IPS-18c (cell line): ENCODE data around the gene PXT1.
"Not testable (repeated sequence)": the region's sequence is repeated elsewhere in the genome, so short reads cannot be mapped to it uniquely, and the experiment has no call there.

ENCODE experiments used
- H3K4me3 ChIP-seq: 2 replicates; pipeline ENCODE4 v1.7.0; 2013; ENCODE audit warnings: low read depth, mild to moderate bottlenecking, low read length, moderate library complexity; ENCODE audit not compliant: insufficient read depth
- H3K9me3 ChIP-seq: one replicate; pipeline ENCODE4 v1.6.1; 2013; ENCODE audit warnings: mild to moderate bottlenecking, low read length, moderate library complexity; ENCODE audit not compliant: control insufficient read depth, insufficient read depth

The PXT1 gene

DNA sequence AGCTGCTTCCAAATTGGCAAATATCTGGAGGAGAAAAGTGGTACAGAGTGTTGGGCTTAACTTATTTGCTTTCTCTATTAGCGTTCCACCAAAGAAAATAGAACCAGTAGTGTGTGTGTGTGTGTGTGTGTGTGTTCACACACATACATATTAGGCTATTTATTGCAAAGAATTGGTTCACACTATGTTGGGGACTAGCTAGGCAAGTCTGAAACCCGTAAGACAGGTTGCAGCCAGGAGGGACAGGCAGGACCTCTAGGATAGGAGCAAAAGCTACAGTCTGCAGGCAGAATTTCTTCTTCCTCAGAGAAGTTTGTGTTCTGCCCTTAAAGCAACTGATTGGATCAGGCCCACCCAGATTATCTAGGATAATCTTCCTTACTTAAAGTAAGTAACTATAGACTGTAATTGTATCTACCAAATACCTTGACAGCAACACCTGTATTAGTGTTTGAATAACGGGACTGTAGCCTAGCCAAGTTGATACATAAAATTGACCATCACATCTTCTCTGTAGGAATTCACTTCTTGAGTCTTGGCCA lies 12.9 kb upstream of the PXT1 start:
- H3K9me3 ChIP-seq = no peaks in the 10 kb centered on the region
- H3K4me3 ChIP-seq = no peak overlapping the region

DNA sequence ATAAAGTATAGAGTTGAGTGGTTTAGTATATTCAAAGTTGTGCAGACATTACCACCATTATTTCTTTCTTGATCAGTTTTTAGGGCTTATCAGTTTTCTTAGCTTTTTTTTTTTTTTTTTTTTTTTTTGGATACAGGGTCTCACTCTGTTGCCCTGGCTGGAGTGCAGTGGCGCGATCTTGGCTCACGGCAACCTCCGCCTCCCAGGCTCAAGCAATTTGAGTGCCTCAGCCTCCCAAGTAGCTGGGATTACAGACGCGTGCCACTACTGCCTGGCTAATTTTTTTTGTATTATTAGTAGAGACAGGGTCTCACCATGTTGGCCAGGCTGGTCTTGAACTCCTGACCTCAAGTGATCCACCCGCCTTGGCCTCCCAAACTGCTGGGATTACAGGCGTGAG lies 10.2 kb upstream of the PXT1 start:
- H3K9me3 ChIP-seq, H3K4me3 ChIP-seq: not testable (repeated sequence)

DNA sequence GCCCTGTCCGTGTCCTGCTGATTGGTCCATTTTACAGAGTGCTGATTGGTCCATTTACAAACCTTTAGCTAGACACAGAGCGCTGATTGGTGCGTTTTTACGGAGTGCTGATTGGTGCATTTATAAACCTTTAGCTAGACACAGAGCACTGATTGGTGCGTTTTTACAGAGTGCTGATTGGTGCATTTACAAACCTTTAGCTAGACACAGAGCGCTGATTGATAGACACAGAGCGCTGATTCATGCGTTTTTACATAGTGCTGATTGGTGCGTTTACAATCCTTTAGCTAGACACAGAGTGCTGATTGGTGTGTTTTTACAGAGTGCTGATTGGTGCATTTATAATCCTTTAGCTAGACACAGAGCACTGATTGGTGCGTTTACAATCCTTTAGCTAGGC lies 6.5 kb upstream of the PXT1 start:
- H3K9me3 ChIP-seq, H3K4me3 ChIP-seq: not testable (repeated sequence)

DNA sequence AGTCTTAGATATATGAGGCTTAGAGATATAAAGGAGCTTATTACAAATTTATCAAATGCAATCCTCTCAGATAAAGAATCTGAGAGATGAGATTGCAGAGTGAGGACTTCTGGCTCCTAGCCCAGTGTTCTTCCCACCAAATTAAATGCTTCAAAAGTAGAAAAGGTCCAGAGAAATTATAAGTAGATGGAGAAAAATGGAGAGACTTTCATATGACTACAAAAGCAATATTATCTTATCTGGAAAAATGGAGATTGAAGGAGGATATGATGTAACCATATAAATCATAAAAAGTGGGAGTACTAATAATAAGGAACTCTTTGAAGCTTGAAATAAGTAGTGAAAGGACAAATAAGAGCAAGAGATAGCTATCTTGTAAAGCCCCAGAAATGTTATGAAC lies 3.0 kb upstream of the PXT1 start:
- Histone ChIP-seq H3K4me3 (no peak overlapping the region), H3K9me3 (peaks cover 2% of the 10 kb centered on the region)

DNA sequence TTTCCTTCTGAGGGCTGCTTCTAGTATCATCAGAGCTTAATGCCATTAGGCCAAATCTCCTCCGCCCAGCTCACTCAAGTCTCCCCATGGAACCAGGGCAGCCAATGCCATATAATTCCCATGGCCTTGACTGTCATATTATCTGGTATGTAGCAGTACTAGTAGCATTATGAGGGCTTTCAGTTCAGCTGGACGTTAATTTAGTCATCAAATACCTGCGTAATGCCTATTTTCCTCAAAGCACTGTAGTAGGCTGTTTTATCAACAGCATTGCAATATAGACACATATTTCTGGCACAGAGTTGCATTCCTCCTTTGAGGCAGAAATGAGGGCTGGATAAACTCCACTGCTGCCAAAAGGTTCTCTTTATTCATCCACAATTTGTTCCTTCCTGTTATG lies 1.8 kb upstream of the PXT1 start:
- peaks cover 2% of the 10 kb centered on the region for H3K9me3 ChIP-seq
- no peak overlapping the region for H3K4me3 ChIP-seq

DNA sequence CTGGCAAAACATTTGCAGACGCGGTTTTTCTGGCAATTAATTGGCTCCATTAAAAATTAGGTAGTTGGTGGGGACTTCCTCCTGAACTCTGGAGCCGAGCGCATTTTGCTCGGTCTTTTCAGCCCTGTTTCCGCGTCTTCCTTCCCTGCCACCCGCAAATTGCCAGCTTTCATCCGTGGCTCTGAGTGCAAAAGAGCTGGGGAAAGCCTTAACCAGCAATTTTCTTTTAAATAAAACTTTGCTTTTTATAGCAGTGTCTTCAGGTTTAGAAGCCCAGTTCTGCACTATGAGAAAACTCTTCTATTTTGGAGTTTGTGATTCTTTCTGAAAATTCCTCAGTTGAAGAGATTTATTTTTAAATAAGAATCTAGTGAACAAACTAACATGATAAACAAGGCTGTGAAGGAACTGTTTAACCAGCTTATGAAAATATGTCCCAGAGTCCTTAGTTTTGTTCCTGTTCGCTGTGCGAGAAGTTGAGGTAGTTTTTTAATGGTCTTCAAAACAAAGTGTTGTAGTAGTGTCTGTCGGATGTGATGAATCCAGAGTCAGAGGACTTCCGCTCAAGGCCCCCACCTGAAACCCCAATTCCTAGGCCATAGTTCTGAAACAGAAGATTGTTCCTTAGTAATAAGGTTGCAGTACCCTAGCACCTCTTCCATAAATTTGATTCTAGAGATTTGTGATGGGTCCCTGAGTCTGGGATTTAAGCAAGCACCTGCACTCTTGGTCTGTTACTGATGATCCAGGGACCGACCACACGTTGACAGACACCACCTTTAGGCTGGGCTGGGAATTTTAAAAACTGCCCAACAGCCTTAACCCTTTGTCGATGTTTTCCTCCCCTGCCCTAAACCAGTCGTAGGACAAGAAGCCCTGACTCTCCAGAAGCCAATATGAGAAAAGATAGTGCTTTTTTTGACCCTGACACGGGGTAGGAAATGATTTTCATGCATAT lies 1.1 kb upstream of the PXT1 start:
- H3K9me3 ChIP-seq = peaks cover 2% of the 10 kb centered on the region
- H3K4me3 ChIP-seq = peak overlapping the region; percentile 89

DNA sequence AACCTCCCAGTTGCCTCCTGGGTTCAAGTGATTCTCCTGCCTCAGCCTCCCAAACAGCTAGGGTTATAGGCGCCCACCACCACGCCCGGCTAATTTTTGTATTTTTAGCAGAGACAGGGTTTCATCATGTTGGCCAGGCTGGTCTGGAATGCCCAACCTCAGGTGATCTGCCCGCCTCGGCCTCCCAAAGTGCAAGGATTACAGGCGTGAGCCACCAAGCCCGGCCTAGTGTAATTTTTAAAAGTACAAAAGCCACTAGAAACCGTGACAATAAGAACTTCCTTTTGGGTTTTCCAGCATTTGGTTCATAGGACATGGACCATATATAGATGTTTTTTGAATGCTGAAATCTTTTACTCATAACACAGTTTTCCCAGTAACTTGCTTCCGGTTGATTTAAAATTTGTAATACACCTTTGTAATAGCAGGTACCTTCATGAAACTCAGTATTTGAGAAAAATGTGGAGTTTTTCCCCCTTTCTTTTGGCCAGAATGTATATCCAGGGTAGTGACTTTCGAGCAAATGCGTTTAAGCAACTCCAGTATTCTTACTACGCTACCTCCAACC lies 467 bp downstream of the PXT1 start:
- peak overlapping the region; percentile 89 for H3K4me3 ChIP-seq
- H3K9me3 ChIP-seq = peaks cover 2% of the 10 kb centered on the region

DNA sequence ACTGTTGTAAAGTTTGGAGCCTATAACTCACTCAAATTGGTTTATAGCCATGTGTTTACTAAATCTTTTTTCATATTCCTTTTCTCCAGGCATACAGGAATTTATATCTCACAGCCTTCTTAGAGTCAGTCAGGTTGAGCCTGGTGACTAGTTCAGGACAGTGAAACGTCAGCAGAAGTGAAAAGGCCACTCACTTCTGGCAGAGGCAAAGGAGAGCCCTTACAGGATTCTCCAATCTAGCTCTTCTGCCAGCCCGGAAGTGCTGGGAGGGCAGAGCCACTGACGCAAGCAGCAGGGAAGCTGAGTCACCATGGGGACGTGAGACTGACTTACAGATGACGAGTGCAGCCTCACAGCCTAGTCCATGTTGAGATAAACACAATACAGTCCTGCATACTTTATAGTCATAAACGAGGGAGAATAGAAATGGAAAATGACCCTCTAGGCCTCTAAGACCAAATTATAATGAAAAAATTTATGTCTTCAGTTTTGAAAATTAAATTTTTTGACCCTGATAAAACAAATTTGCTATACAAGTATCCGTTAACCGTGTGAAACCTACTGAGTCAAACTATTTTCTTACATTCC lies 1.3 kb downstream of the PXT1 start:
- Histone ChIP-seq H3K4me3 (no peak overlapping the region), H3K9me3 (peaks cover 2% of the 10 kb centered on the region)

DNA sequence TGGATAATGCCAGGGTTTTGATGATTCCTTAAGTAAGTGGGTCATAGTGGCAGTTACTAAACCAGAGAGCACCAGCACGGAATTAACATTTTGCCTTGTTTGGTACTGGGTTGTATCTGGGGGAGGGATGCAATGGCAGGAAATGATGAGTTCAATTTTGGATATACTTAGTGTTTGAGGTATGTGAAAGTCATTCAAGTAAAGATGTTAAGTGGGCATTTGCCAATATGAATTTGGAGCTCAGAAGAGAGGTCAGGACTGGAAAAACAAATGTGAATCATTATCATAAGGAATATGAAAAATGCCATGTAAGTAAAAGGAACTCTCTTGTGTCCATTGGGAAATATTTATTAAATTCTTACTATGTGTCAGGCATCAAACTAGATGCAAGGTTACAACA lies 6.2 kb downstream of the PXT1 start:
- no peak overlapping the region for H3K4me3 ChIP-seq

DNA sequence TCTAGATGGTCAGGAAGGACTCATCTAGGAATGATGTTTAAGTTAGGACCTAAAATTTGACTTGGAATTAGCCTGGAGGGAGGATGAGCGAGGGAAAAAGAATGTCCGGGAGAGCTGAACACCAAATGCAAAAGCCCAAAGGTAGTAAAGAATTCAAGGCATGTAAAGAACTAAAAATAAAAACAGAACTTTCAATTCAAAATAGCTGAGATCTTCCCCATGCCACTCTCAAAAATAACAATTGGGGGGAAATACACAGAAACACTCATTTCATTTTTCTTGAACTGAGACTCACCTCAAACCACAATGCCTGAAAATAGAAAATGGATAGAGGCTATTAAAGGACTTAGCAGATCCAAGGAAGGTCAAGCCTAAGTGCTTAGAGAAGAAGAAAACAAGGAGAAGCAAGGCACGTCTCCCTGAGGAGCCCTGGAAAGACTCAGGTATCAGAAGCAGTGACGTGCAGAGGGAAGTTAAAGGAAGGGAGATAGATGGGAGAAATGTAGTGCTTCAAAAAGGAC lies 10.4 kb downstream of the PXT1 start:
- no peak overlapping the region for H3K4me3 ChIP-seq
- H3K9me3 ChIP-seq = no peaks in the 10 kb centered on the region

More for the DNA sequence above, 6.2 kb downstream of the PXT1 start:
- H3K9me3 ChIP-seq = no peaks in the 10 kb centered on the region

DNA sequence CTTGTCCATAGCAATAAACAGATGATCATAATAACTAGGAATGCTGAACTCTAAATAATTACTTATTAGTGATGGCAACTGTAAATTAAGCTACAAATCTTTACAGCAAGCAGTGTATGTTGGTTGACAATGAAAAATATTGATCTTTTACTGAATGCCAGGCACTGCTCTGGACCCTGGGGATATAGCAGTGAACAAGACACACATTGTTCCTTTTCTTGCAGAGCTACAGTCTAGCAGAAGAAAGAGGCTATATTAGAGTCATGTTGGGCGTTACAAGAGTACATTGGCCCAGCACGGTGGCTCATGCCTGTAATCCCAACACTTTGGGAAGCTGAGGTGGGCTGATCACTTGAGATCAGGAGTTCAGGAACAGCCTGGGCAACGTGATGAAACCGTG lies 11.5 kb downstream of the PXT1 start:
- no peak overlapping the region for H3K4me3 ChIP-seq
- no peaks in the 10 kb centered on the region for H3K9me3 ChIP-seq

DNA sequence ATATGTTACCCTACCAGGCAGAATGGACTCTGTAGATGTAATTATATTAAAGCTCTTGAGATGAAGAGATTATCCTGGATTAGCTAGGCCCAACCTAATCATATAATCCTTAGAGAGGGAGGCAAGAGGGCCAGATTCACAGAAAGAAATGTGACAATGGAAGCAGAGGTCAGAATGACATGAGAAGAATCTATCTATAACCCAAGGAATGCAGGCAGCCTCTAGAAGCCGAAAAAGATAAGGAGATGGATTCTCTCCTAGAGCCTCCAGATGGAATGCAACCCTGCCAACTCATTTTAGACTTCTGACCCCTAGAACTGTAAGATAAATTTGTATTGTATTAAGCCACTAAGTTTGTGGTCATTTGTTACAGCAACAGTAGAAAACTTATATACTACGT lies 12.3 kb downstream of the PXT1 start:
- Histone ChIP-seq H3K9me3 (no peaks in the 10 kb centered on the region), H3K4me3 (no peak overlapping the region)

DNA sequence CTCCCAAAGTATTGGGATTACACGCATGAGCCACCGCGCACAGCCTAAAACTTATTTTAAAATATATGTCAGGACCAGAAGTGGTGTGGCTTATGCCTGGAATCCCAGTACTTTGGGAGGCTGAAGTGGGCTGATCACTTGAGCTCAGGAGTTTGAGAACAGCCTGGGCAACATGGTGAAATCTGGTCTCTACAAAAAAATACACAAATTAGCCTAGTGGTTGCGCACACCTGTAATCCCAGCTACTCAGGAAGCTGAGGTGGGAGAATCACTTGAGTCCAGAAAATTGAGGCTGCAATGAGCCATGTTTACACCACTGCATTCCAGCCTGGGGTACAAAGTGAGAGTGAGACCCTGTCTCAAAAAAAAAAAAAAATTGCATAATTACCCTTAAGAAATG lies 13.7 kb downstream of the PXT1 start:
- H3K4me3 ChIP-seq = no peak overlapping the region
- no peaks in the 10 kb centered on the region for H3K9me3 ChIP-seq

DNA sequence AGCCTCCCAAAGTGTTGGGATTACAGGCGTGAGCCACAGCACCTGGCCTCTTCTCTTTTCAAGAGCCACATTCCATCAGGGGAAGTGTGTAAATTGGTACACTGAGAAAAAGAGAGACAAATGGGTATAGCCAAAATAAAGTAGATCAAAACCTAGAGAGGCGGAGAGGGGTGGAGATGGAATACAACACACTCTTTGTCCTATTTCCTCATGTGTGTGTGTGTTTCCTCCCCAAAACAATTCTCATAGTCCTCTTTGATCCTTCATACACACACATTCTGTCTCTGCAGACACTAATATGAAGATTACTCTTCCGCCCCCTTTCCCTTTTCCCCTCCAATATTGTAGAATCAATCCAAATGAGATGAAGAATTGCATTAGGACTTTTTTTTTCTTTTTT lies 16.0 kb downstream of the PXT1 start:
- Histone ChIP-seq H3K4me3 (no peak overlapping the region), H3K9me3 (no peaks in the 10 kb centered on the region)

DNA sequence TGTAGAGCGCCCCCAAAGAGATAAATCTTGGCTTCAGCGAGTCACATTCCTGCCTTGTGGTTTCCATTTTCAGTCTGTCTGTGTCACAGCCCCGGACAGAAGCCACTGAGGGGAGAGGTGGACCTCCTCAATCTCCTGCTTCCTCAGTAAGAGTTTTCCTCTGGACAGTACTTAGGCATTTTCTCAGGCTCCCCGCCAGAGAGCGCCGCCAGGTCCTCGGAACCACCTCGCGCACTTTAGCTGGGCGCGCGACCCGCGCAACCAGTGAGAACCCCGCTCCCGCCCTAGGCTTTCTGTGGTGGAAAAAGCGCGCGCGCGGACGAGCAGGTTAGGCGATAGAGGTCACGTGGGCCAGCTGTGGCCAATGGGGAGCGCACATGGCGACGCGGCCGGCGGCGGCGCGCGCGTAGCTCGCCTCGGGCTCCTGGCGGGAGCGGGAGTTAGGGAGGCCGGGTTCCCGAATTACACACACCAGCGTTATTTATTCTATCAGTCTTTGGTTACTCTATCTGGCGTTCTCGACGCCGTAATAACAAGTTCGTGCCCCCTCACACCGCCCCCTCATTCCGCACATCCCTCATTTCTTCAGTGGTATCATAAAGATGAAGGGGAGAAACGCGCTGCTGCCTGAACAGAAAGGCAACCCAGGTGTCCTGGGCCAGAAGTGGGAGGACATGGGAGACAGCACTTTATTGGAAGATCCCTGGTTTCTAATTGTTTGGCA lies 19.4 kb downstream of the PXT1 start:
- Histone ChIP-seq H3K9me3 (no peaks in the 10 kb centered on the region), H3K4me3 (peak overlapping the region; percentile 71)

DNA sequence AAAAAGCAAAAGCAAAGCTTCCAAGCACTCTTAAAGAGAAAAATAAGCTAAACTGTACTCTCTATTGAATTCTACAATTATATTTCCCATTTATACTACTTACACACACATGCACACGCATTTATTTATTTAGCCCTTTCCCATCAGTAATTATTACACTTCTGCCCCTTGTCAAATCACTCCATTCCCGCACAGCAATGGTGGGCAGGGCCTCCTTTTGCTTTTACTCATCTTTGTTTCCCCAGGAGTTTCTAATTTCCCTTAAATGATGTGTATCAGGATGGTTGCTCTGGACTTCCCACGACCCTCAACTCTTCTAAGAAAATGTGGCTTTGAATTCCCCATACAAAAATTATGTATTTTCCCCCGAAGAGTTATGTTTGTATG lies 19.9 kb downstream of the PXT1 start:
- peak overlapping the region; percentile 31; the same call in 1 of the 2 replicates for H3K4me3 ChIP-seq

DNA sequence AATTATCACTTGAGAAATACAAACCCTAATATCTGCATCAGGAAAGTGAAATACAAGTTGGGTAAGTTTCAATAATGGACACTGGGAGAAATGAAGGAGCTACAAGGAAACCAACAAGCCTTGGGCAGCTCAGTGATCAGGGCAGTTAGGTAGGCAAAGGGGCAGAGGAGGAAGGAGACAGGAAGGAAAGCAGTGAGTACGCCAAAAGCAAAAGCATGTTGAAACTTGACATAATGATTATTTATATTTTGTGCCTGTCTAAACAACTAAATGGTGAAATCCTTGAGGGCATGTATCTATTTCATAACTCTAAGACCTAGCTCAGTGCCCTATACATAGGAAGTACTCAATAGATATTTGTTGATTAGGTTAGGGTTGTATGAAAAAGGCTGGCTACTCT lies 23.3 kb downstream of the PXT1 start:
- no peaks in the 10 kb centered on the region for H3K9me3 ChIP-seq

More for the DNA sequence above, 19.9 kb downstream of the PXT1 start:
- no peaks in the 10 kb centered on the region for H3K9me3 ChIP-seq

More for the DNA sequence above, 23.3 kb downstream of the PXT1 start:
- no peak overlapping the region for H3K4me3 ChIP-seq
